Upper lobe of right lung (tissue), 1 donor: ENCODE measurements around the gene PERM1. TPM values are rescaled to one million over a fixed set of nuclear protein-coding genes. Genes with fewer than 3 reads are reported as not detected.
"Not testable (repeated sequence)": the region's sequence is repeated elsewhere in the genome, so short reads cannot be mapped to it uniquely, and the experiment has no call there.

Source experiments
- ATAC-seq: fragments of 200-7000 bp; cut with Tn5 transposase; one replicate; pipeline ENCODE4 v1.9.1; 2020; ENCODE audit warnings: mild to moderate bottlenecking, moderate library complexity
- DNase-seq: peaks from one replicate; pipeline ENCODE4 v3.0.0-alpha.2; 2020
- H3K27ac ChIP-seq: fragments of 200-600 bp; one replicate; pipeline ENCODE4 v1.8.0; 2022
- H3K27me3 ChIP-seq: fragments of 200-600 bp; one replicate; pipeline ENCODE4 v1.8.0; 2022; ENCODE audit warnings: mild to moderate bottlenecking
- H3K36me3 ChIP-seq: fragments of 200-600 bp; one replicate; pipeline ENCODE4 v1.8.0; 2022
- H3K4me1 ChIP-seq: fragments of 200-600 bp; one replicate; pipeline ENCODE4 v1.8.0; 2022
- H3K4me3 ChIP-seq: fragments of 200-600 bp; one replicate; pipeline ENCODE4 v1.8.0; 2022; ENCODE audit warnings: mild to moderate bottlenecking
- H3K9me3 ChIP-seq: fragments of 200-600 bp; one replicate; pipeline ENCODE4 v1.8.0; 2022
- intact Hi-C: fragments of 100-400 bp; cut with DNase I; formaldehyde crosslinking; loops from one replicate; pipeline ENCODE4 v1.11.0; 2022
- total RNA-seq: library from RNA; stranded (reverse); fragmentation: NEBNext Ultra II Directional; extraction: Animal tissue kit (Norgen Biotek cat#: 25700); gene quantifications from one replicate; pipeline ENCODE4 v1.2.1, GENCODE V29; 2021
- TF ChIP-seq, protein P1 (sequence below): fragments of 200-600 bp; IDR thresholded peaks from one replicate; pipeline ENCODE4 v1.8.0; 2022; ENCODE audit warnings: antibody characterized with exemption
- donor health status: DM: no; HTN: yes; CAD: no; lungs with severe emphysema.

The PERM1 gene
- total RNA-seq, 1 donor from 2014 or later = 0.35 TPM

DNA sequence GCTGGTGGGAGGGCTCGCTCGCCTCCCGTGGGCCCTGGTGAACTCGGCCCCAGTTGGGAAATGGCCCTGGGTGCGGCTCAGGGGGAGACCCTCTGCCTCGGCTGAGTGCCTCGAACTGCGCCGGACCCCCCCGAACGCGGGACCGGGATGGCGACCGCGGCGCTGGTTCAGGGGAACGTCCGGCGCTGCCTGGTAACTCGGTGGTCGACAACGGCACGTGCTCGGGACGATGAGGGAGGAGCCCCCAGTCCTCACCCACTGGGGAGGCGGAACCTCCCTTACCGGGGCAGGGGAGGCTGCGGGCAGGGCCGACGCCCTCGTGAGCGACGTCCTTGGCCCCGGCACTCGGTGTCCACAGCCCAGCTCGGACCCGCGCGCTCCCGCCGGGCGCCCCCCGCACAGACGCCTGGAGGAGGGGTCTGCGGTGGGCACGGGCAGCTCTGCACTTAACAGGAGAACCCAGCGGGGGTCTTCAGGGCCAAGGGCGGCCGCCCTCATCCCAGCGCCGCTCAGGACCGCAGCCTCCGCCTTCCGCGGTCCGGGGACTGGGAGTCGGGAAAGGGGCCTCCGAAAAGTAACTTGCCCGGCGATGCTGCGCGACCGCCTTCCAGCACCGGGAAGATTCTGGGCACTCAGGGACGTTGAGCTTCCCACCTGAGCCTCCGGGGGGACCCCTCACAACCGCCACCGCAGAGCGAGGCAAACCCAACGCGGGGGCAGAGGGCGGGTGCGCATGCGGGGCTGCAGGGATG lies 16.3 kb upstream of the PERM1 start:
- intact Hi-C loops = no loop called here
- DNase-seq (peak; percentile 67), ATAC-seq (no peak)
- TF ChIP-seq, protein P1, sequence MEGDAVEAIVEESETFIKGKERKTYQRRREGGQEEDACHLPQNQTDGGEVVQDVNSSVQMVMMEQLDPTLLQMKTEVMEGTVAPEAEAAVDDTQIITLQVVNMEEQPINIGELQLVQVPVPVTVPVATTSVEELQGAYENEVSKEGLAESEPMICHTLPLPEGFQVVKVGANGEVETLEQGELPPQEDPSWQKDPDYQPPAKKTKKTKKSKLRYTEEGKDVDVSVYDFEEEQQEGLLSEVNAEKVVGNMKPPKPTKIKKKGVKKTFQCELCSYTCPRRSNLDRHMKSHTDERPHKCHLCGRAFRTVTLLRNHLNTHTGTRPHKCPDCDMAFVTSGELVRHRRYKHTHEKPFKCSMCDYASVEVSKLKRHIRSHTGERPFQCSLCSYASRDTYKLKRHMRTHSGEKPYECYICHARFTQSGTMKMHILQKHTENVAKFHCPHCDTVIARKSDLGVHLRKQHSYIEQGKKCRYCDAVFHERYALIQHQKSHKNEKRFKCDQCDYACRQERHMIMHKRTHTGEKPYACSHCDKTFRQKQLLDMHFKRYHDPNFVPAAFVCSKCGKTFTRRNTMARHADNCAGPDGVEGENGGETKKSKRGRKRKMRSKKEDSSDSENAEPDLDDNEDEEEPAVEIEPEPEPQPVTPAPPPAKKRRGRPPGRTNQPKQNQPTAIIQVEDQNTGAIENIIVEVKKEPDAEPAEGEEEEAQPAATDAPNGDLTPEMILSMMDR = no peak
- peaks cover 7% of the 10 kb centered on the region for H3K4me1 ChIP-seq
- no peak overlapping the region for H3K27ac ChIP-seq
- no peaks in the 10 kb centered on the region for H3K9me3 ChIP-seq
- H3K36me3 ChIP-seq = no peaks in the 10 kb centered on the region
- H3K4me3 ChIP-seq = peak overlapping the region; percentile 59
- H3K27me3 ChIP-seq = peaks cover 34% of the 10 kb centered on the region

DNA sequence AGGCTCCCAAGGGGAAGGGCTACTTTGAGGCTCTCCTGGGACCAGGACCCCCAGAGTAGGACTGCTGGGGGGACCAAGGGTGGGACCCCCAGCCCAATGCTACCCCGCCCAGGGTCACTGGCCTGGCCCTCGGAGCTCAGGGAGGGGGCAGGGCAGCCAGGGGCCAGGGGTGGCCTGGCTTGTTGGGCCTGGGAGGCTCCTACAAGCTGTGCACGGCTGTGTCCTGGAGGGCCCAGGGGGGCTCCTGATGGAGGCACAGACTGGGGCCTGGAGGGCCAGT lies 15.8 kb upstream of the PERM1 start:
- H3K4me3 ChIP-seq = no peak overlapping the region
- H3K27ac ChIP-seq = no peak overlapping the region
- H3K9me3 ChIP-seq = no peaks in the 10 kb centered on the region
- peaks cover 7% of the 10 kb centered on the region for H3K4me1 ChIP-seq
- intact Hi-C loops = no loop called here
- H3K36me3 ChIP-seq = no peaks in the 10 kb centered on the region
- DNase-seq (no peak), ATAC-seq (no peak)
- H3K27me3 ChIP-seq = peaks cover 34% of the 10 kb centered on the region
- TF ChIP-seq, protein P1 = no peak

DNA sequence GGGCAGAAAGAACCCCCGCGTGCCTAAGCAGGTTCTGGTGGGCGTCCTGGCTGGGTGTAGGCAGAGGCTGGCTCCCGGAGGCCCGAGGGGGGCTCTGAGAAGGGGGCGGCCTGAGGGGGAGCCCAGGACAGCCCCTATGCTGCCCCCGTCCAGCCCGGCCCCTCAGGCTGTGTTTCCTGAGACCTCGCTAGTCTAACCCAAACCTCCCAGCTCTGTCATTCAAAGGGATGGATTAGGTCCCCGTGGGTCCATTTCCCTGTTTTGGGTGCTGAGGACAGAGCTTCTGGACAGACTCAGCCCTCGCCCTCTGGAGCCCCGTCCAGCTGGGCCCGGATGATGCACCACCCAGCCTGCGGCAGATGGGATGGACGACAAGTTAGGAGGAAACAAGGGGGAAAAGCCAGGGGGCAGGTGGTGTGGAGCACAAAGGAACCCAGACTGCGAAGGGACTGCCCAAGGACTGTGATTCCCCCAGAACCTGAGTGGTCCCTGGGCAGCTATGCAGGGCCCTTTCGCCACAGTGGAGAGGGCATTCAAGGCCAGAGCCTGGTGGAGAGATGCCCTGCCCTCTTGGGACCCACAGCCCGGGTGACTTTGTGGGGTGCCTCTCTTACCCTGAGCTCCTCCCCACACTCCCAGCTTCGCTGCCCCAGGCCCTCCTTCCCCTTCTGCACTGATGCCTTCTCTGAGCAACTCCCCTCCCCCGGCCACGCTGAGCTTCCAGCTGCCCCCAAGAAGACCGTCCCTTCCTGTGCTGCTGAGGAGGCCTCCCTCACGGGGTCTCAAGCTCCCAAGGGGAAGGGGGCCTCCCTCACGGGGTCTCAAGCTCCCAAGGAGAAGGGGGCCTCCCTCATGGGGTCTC lies 15.2 kb upstream of the PERM1 start:
- peak; percentile 64 for DNase-seq
- Histone ChIP-seq H3K36me3 (no peaks in the 10 kb centered on the region), H3K4me1 (peaks cover 7% of the 10 kb centered on the region), H3K9me3 (no peaks in the 10 kb centered on the region), H3K4me3 (no peak overlapping the region), H3K27me3 (peaks cover 34% of the 10 kb centered on the region), H3K27ac (no peak overlapping the region)
- TF ChIP-seq, protein P1 = no peak
- intact Hi-C loops = no loop called here
- ATAC-seq = no peak

DNA sequence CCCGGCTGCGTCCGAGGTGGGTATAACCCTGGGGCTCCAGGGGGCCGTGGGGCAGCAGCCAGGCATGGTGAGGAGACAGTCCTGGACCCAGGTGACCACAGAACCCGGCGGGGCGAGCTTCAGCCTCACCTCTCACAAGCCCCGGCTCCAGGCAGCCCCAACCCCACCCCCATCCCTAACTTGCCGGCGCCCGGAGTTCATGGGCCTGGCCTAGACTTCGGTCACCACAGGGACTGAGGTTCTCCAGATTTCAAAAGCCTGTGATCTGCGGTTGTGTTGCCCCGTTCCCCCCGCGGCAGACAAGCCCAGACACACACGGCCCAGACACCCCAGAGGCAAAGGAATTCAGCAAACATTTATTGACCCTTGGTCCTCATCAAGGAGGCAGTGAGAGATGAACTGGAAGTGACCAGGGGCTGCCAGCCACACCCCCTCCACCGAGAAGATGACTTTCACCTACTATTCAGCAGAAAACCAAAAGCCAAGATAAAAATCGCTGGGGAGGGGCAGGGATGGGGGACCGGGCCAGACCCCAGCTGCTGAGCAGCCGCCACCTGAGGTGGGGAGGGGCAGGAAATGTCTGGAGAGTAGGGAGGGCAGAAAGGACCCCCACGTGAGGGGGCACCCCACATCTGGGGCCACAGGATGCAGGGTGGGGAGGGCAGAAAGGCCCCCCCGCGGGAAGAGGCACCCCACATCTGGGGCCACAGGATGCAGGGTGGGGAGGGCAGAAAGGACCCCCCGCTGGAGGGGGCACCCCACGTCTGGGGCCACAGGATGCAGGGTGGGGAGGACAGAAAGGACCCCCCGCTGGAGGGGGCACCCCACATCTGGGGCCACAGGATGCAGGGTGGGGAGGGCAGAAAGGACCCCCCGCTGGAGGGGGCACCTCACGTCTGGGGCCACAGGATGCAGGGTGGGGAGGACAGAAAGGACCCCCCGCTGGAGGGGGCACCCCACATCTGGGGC lies 14.1 kb upstream of the PERM1 start:
- ATAC-seq (no peak), DNase-seq (peak; percentile 60)
- Histone ChIP-seq H3K36me3 (no peaks in the 10 kb centered on the region), H3K9me3 (no peaks in the 10 kb centered on the region), H3K4me3 (no peak overlapping the region), H3K27me3 (peaks cover 30% of the 10 kb centered on the region), H3K4me1 (peaks cover 5% of the 10 kb centered on the region), H3K27ac (no peak overlapping the region)
- TF ChIP-seq, protein P1 = no peak
- intact Hi-C loops = no loop called here

GRCh38 chr1:994546-994945 lies 12.7 kb upstream of the PERM1 start:
- DNase-seq, H3K9me3 ChIP-seq, H3K4me1 ChIP-seq, intact Hi-C loops, ATAC-seq, H3K27ac ChIP-seq, H3K36me3 ChIP-seq, H3K4me3 ChIP-seq: not testable (repeated sequence)
- H3K27me3 ChIP-seq = peaks cover 25% of the 10 kb centered on the region
